Aorta (tissue), 5 donors: ENCODE data around the gene MYT1. TPM values are rescaled to one million over a fixed set of nuclear protein-coding genes. Genes with fewer than 3 reads are reported as not detected.
A peak's percentile ranks its signal among the peaks of the same experiment; 100 is the strongest.
"Not testable (repeated sequence)": the region's sequence is repeated elsewhere in the genome, so short reads cannot be mapped to it uniquely, and the experiment has no call there.

Source experiments
- ATAC-seq: fragments of 200-7000 bp; cut with Tn5 transposase; one replicate; pipeline ENCODE4 v1.9.1; 2022; ENCODE audit warnings: moderate library complexity; ENCODE audit not compliant: low FRiP score
- DNase-seq, 2 donors: peaks; one replicate each; pipeline ENCODE4 v3.0.0-alpha.2; 2020
- H3K27ac ChIP-seq, 2 donors: one replicate each; pipeline ENCODE4 v1.5.1; 2013; ENCODE audit warnings: low read length in 2 of 2, mild to moderate bottlenecking in 2 of 2, moderate library complexity in 2 of 2, control low read depth in 1 of 2, inconsistent platforms in 1 of 2, low read depth in 1 of 2
- H3K27me3 ChIP-seq, 2 donors: one replicate each; pipeline ENCODE4 v1.6.1; 2013; ENCODE audit warnings: control low read depth in 1 of 2, low read length in 1 of 2, mild to moderate bottlenecking in 1 of 2, moderate library complexity in 1 of 2; ENCODE audit not compliant: insufficient read depth in 2 of 2, control insufficient read depth in 1 of 2
- H3K36me3 ChIP-seq, 2 donors: one replicate each; pipeline ENCODE4 v1.6.1; 2013; ENCODE audit warnings: control low read depth in 1 of 2, low read length in 1 of 2, mild to moderate bottlenecking in 1 of 2; ENCODE audit not compliant: insufficient read depth in 2 of 2, control insufficient read depth in 1 of 2
- H3K4me1 ChIP-seq, 2 donors: one replicate each; pipeline ENCODE4 v1.6.1; 2013; ENCODE audit warnings: low read length in 2 of 2, control low read depth in 1 of 2, mild to moderate bottlenecking in 1 of 2, moderate library complexity in 1 of 2; ENCODE audit not compliant: insufficient read depth in 2 of 2, control insufficient read depth in 1 of 2
- H3K4me3 ChIP-seq, 2 donors: one replicate each; pipeline ENCODE4 v1.5.1; 2013; ENCODE audit warnings: low read length in 2 of 2, control low read depth in 1 of 2, mild to moderate bottlenecking in 1 of 2
- H3K9me3 ChIP-seq: one replicate; pipeline ENCODE4 v1.6.1; 2013; ENCODE audit warnings: mild to moderate bottlenecking, low read length; ENCODE audit not compliant: control insufficient read depth
- WGBS, 2 donors: extraction: QIAGEN DNeasy Blood & Tissue Kit; methylation state at CpG; one replicate each; pipeline ENCODE4 v1.1.7; 2013; 5-methylcytosine and 5-hydroxymethylcytosine counted together
- intact Hi-C, 2 donors: fragments of 100-400 bp; cut with DNase I; formaldehyde crosslinking; loops; one replicate each; pipeline versions ENCODE4 v1.14.2 to v1.15.0; 2022
- polyA plus RNA-seq, 2 donors: library from polyadenylated mRNA; stranded (reverse); fragments of 200-250 nt; gene quantifications; one replicate each; pipeline ENCODE4 v1.2.3, GENCODE V29; 2013
- total RNA-seq, 2 donors: library from RNA; stranded (reverse); fragmentation: NEBNext Ultra II Directional; extraction: Animal tissue kit (Norgen Biotek cat#: 25700); gene quantifications; one replicate each; pipeline ENCODE4 v1.2.1, GENCODE V29; 2021
- donor health status: healthy with polysubstance abuse.
- donor health status: Bipolar disorder and iron deficiency.
- donor health status: DM: no; HTN: no; CAD: no.
- donor health status: DM: no; HTN: no; CAD: no.
- donor health status: DM: yes; HTN: yes; CAD: no.

The MYT1 gene
- total and polyA plus RNA-seq, 4 donors = not detected

- intact Hi-C loops = no loop called here
- DNase-seq (no peak), ATAC-seq (no peak)
- Histone ChIP-seq H3K4me3 (no peak overlapping the region), H3K4me1 (no peaks in the 10 kb centered on the region), H3K27ac (no peak overlapping the region), H3K36me3 (no peaks in the 10 kb centered on the region), H3K27me3 (no peaks in the 10 kb centered on the region), H3K9me3 (no peaks in the 10 kb centered on the region)
- WGBS, 2 donors = 94% methylated on average over 7 of the region's 7 CpGs
These were observed 112.6 kb downstream of the MYT1 start for GRCh38 chr20:64276817-64277216.

- Histone ChIP-seq H3K27ac (no peak overlapping the region), H3K27me3 (no peaks in the 10 kb centered on the region), H3K9me3 (no peaks in the 10 kb centered on the region), H3K4me1 (no peaks in the 10 kb centered on the region), H3K4me3 (no peak overlapping the region), H3K36me3 (no peaks in the 10 kb centered on the region)
- ATAC-seq (no peak), DNase-seq (no peak)
- 74 to 83% methylated on average over 9 to 10 of the region's 10 CpGs for WGBS, 2 donors
- intact Hi-C loops = no loop called here
These were observed 113.5 kb downstream of the MYT1 start for GRCh38 chr20:64277571-64278316.

GRCh38 chr20:64278317-64278681, 114.0 kb downstream of the MYT1 start:
- Histone ChIP-seq H3K4me1 (no peaks in the 10 kb centered on the region), H3K9me3 (no peaks in the 10 kb centered on the region), H3K27me3 (no peaks in the 10 kb centered on the region), H3K36me3 (no peaks in the 10 kb centered on the region), H3K4me3 (no peak overlapping the region), H3K27ac (no peak overlapping the region)
- intact Hi-C loops = no loop called here
- DNase-seq = no peak
- WGBS, 2 donors = 80 to 81% methylated on average over 4 of the region's 4 CpGs
- ATAC-seq = no peak

GRCh38 chr20:64279826-64280459, 115.7 kb downstream of the MYT1 start:
- Histone ChIP-seq H3K27ac (no peak overlapping the region), H3K4me1 (no peaks in the 10 kb centered on the region), H3K9me3 (no peaks in the 10 kb centered on the region), H3K36me3 (no peaks in the 10 kb centered on the region), H3K27me3 (no peaks in the 10 kb centered on the region), H3K4me3 (no peak overlapping the region)
- ATAC-seq (no peak), DNase-seq (no peak)
- intact Hi-C loops = no loop called here
- WGBS, 2 donors = 80 to 82% methylated on average over 7 of the region's 7 CpGs

GRCh38 chr20:64280460-64280843, 116.2 kb downstream of the MYT1 start:
- Histone ChIP-seq H3K27me3 (no peaks in the 10 kb centered on the region), H3K4me1 (no peaks in the 10 kb centered on the region), H3K4me3 (no peak overlapping the region), H3K9me3 (no peaks in the 10 kb centered on the region), H3K27ac (no peak overlapping the region), H3K36me3 (no peaks in the 10 kb centered on the region)
- intact Hi-C loops = no loop called here
- ATAC-seq (no peak), DNase-seq (no peak)
- WGBS, 2 donors = 79 to 86% methylated on average over 3 of the region's 3 CpGs

GRCh38 chr20:64283646-64284045, 119.4 kb downstream of the MYT1 start:
- Histone ChIP-seq H3K27ac (no peak overlapping the region), H3K27me3 (no peaks in the 10 kb centered on the region), H3K4me3 (no peak overlapping the region), H3K36me3 (no peaks in the 10 kb centered on the region), H3K9me3 (no peaks in the 10 kb centered on the region), H3K4me1 (no peaks in the 10 kb centered on the region)
- ATAC-seq = no peak
- no peak for DNase-seq
- intact Hi-C loops = no loop called here
- WGBS, 2 donors = 74 to 86% methylated on average over 4 of the region's 4 CpGs

- ATAC-seq, intact Hi-C loops, H3K27ac ChIP-seq, H3K4me1 ChIP-seq, H3K4me3 ChIP-seq, H3K36me3 ChIP-seq, H3K9me3 ChIP-seq, H3K27me3 ChIP-seq: not testable (repeated sequence)
- 81 to 87% methylated on average over 41 to 46 of the region's 46 CpGs for WGBS, 2 donors
- DNase-seq = peak in 1 of 2 donors; percentile 60
These were observed 121.6 kb downstream of the MYT1 start for GRCh38 chr20:64285579-64286446.

- H3K4me1 ChIP-seq, DNase-seq, H3K9me3 ChIP-seq, H3K36me3 ChIP-seq, H3K27ac ChIP-seq, intact Hi-C loops, ATAC-seq, H3K4me3 ChIP-seq, H3K27me3 ChIP-seq: not testable (repeated sequence)
- WGBS, 2 donors = 93 to 96% methylated on average over 30 of the region's 30 CpGs
These were observed 122.4 kb downstream of the MYT1 start for GRCh38 chr20:64286447-64287263.
